PC-3 (cell line): Measurements from ENCODE around the gene ITPRIP.

ENCODE experiments used
- CTCF ChIP-seq: fragments of 300-600 bp; sonication (generic); conservative IDR thresholded peaks from 2 replicates; pipeline ENCODE4 v1.5.1; 2017; ENCODE audit warnings: antibody characterized with exemption, low read depth, mild to moderate bottlenecking, low read length
- EZH2phosphoT487 ChIP-seq: fragments of 300-600 bp; sonication (generic); IDR thresholded peaks from 2 replicates; pipeline ENCODE4 v1.6.1; 2018; ENCODE audit warnings: mild to moderate bottlenecking, antibody characterized with exemption, low read length, borderline replicate concordance

GRCh38 chr10:104345941-104346340, 7.7 kb upstream of the ITPRIP start:
- TF ChIP-seq CTCF = no peak
- no peak for TF ChIP-seq EZH2phosphoT487
